Measurements from ENCODE around the gene CEP112.

CEP112 gene

DNA sequence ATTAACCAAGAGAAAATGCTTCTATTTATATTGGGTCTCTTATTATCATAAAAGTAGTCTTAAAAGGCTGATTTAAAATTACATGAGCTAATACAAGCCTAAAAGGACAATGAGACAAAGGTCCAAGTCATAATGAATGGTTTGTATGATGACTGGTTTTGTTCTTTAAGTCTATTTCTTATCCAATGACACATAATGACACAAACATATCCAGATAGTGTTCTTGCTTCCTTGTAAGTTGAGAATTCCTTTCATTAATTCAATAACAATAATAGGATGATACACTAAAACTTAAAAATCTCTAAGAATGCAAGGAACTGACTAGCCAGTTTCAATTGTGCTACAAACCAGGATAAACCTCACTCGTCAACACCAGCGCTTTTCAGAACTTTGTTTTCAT, 244.1 kb downstream of the CEP112 start:
- H3K4me3 ChIP-seq (ENCODE audit: low read length), result no peak overlapping the region

DNA sequence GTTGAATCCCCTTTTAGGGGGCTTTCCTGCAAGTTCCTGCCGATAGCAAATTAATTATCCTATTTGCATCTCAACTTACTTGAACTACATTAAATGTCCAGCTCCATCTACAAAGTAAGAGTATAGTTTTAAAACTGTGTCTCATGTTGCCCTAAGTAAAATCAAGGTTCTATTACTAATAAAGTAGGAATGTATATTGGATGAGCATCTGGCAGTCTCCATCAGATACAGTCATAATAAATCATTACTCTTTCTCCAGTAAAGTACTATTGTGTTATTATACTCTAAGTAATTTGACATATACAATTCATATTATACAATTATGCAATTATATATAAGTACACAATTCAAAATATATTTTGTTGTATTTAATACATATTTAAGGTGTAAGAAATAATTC, 249.3 kb downstream of the CEP112 start:
- TF ChIP-seq ZNF274 (IDR thresholded peaks at IDR 0.05; ENCODE audit: low read depth, low read length), result no peak
- H3K4me3 ChIP-seq (ENCODE audit: low read length), result no peak overlapping the region

More for the DNA sequence above, 244.1 kb downstream of the CEP112 start:
- no peak for TF ChIP-seq ZNF274 (IDR thresholded peaks at IDR 0.05; ENCODE audit: low read depth, low read length)

DNA sequence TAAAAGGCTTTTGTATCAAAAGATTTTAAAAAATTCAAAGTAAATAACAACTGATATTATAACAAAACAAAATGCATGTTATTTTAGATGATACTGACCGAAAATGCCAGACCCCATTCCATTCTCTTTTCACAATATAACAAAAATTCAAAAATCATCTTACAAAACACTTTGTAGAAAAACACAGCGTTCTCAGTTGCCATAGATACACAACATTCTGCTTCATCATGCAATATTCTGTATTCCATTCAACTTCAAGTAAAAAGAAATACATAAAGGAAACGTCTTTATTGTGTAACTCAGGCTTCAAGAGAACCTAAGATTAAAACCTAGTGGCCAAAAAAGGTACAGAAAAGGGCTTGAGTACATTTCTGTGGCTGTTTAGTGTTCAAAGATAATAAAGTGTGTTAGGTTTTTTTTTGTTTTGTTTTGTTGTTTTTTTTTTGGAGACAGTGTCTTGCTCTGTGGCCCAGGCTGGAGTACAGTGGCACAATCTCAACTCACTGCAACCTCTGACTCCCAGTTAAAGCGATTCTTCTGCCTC, 250.5 kb downstream of the CEP112 start:
- no peak overlapping the region for H3K4me3 ChIP-seq (ENCODE audit: low read length)
- no peak for TF ChIP-seq ZNF274 (IDR thresholded peaks at IDR 0.05; ENCODE audit: low read depth, low read length)

DNA sequence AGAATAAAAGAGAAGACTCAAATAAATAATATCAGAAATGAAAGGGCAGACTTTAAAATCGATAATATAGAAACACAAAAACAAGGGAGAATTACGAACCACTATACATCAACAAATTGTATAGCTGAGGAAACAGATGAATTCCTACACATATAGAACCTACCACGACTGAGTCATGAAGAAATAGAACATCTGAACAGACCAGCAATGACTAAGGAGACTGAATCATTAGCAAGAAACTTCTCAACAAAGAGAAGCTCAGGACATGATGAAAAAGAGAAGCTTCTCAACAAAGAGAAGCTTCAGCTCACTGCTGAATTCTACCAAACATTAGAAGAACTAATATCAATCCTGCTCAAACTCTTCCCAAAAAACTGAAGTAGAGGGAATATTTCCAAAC, 255.9 kb downstream of the CEP112 start:
- H3K4me3 ChIP-seq (ENCODE audit: low read length), result no peak overlapping the region
- TF ChIP-seq ZNF274 (IDR thresholded peaks at IDR 0.05; ENCODE audit: low read depth, low read length), result no peak

DNA sequence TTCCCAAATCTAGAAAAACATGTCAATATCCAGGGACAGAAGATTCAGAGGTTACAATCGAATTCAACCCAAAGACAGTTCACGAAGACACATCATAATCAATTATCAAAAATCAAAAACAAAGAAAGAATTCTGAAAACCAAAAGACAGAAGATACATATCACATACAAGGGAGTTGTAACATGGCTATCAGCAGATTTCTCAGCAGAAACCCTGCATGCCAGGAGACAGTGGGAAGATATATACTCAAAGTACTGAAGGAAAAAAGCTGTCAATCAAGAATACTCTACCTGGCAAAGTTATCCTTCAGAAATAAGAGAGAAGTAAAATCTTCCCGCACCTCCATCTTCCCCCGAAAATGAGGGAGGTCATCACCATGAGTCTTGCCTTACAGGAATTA, 258.6 kb downstream of the CEP112 start:
- no peak overlapping the region for H3K4me3 ChIP-seq (ENCODE audit: low read length)
- no peak for TF ChIP-seq ZNF274 (IDR thresholded peaks at IDR 0.05; ENCODE audit: low read depth, low read length)

DNA sequence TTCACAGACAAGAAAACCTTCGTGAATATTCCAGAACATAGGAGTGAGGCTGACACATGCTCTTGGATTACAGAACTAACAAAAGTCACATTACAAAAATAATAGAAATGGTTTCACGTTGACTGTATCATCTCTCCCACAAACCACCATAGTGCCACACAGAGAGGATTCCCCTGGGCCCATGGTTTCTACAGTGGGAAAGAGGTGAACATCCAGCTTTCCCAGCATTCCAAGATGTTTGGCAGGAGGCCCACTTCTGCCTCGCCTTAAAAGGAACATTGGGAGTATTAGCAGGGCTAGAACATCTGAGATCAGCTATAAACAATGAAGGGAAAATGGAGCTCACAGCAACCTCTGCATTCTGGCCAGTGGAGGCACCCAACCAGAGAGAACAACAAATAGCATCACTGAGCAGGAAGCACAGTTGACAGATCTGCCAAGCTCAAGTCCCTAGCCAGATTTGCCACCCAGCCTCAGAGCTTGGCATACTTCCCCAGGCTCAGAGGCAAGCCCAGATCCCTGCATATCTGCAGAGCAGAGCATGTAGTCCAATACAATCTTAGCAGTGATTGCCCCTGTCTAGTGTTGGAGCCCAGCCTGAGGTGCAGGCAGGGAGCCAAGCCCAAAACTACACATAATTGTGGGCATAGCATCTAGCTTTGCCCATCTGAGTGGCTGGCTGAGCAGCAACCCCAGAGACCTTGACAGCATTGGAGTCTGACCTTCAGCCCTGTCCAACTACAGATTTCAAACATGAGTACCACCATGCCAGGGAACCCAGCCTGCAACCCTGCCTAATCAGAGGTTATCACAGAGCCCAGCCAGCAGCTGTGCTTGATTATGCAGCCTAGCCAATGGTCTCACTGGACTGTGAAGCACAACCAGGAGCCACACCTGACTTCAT, 260.4 kb downstream of the CEP112 start:
- no peak for TF ChIP-seq ZNF274 (IDR thresholded peaks at IDR 0.05; ENCODE audit: low read depth, low read length)
- H3K4me3 ChIP-seq (ENCODE audit: low read length), result no peak overlapping the region

DNA sequence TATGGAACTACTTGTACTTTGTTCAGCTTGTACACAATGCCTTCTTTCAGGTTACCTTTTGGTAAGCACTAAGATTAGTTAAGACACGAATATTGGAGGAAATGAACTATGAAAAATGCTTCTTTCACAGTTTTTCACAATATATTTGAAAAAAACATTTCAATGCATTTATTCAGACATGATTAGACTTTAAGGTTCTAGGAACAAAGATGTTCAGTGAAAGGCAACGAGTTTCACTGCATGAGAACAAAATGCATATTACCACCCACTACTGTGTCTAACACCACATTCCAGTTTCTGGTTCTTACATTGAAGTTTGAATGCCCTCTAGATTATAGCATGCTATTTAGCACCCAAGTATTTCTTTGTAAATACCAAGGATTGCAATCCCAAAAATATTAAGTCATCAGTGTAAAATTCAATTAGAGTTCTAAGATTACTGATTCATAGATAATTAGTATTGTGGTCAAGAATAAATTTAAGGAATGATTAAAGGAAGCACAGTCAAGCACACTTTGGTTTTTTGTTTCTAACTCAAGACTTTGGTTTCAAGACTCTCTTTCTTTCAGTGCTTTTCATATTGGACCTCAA, 261.7 kb downstream of the CEP112 start:
- no peak for TF ChIP-seq ZNF274 (IDR thresholded peaks at IDR 0.05; ENCODE audit: low read depth, low read length)
- H3K4me3 ChIP-seq (ENCODE audit: low read length), result no peak overlapping the region

DNA sequence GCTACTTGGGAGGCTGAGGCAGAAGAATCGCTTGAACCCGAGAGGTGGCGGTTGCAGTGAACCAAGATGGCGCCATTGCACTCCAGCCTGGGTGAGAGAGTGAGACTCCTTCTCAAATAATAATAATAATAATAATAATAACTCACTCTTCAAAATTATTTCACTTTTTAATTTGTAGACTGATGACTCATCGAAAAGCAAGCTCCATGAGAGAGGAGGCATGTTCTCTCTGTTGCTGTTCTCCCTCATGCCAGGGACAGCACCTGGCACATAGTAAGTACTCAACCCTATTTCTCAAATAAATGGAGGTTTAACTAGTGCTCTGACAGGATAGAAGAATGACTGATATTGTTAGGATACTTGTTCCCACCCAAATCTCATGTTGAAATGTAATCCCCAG, 265.3 kb downstream of the CEP112 start:
- no peak for TF ChIP-seq ZNF274 (IDR thresholded peaks at IDR 0.05; ENCODE audit: low read depth, low read length)
- no peak overlapping the region for H3K4me3 ChIP-seq (ENCODE audit: low read length)

DNA sequence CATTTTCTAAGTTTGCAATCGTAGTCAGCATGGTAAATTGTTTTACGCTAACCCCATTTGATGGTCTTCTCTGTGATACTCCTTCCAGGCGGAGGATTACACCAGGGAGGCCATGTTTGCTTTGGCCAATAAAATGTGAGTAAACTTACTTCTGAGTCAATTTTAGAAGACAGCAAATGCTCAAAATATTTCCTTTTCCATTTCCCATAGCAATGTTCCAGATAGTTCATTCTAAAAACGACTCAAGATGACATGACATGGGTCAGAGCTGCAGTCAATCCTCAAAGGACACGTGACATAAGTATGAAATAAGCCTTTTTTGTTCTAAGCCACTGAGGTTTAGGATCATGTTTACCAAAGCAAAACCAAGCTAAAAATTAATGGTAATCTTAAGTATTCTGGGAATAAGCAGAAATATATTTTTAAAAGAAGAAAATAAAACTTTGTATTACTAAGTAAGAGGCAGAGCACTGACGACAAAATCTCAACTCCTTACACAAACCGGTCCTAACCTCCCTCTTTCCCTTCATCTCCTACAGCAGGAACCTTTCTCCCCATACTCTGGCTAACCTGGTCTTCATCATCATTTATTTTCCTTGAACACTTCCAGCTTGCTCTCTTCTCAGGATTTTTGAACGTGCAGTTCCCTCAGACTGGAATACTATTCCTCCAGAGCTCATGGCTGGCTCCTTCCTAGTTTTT, 266.2 kb downstream of the CEP112 start:
- TF ChIP-seq ZNF274 (IDR thresholded peaks at IDR 0.05; ENCODE audit: low read depth, low read length), result no peak
- H3K4me3 ChIP-seq (ENCODE audit: low read length), result no peak overlapping the region

DNA sequence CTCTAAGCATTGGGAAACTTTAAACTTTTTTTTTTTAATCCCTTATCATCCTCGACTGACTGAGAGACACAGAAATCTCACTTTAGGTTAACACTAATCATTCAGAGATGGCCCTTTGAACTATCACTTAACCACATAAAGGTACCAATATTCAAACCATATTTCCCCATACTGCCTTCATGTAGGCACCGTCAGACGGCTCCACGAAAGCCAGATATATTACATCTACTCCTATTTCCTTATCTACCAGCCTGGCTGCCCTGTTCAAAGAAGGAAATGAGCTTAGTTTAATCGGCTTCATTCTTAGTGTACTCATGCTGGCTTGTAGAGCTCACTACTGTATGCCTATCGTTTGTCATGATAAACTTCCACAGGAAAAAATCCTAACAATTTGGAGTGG, 270.9 kb downstream of the CEP112 start:
- TF ChIP-seq ZNF274 (IDR thresholded peaks at IDR 0.05; ENCODE audit: low read depth, low read length), result no peak
- no peak overlapping the region for H3K4me3 ChIP-seq (ENCODE audit: low read length)

DNA sequence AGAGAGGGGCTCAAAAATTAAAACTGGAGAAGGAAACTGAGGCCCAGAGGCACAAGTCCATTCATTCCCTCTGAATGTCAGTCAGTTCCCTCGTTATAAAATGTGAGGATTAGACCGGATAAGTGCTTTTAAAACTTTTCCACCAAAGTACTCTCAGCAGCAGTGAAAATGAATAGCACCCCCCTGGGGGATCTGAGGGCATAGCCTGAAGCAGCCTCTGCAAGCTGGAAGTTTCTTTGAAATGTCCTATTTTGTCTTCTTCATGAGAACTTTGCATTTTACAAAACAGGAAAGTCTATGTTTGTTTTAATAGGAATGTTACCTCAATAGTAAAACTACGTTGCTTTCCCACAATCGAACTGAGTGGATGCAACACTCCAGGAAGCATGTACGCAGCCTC, 273.0 kb downstream of the CEP112 start:
- H3K4me3 ChIP-seq (ENCODE audit: low read length), result no peak overlapping the region
- TF ChIP-seq ZNF274 (IDR thresholded peaks at IDR 0.05; ENCODE audit: low read depth, low read length), result no peak

DNA sequence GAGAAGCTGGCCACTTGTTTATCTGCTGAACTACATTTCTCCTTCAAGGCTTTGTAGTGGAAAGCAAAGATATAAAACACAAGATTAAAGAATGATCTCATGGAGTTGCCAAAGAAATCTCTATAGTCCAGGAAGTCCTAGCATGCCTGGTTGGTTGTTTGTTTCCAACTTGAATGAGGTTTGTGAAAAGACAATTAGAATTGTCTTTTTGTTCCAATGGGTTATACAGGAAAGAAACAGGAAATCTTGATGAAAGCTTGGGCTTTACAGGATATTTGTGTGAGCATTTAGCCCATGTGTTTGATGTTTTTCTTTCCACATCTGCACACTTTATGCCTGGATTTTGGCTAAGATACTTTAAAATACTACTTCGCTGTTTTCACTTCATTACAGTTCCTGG, 273.4 kb downstream of the CEP112 start:
- no peak for TF ChIP-seq ZNF274 (IDR thresholded peaks at IDR 0.05; ENCODE audit: low read depth, low read length)
- H3K4me3 ChIP-seq (ENCODE audit: low read length), result no peak overlapping the region

DNA sequence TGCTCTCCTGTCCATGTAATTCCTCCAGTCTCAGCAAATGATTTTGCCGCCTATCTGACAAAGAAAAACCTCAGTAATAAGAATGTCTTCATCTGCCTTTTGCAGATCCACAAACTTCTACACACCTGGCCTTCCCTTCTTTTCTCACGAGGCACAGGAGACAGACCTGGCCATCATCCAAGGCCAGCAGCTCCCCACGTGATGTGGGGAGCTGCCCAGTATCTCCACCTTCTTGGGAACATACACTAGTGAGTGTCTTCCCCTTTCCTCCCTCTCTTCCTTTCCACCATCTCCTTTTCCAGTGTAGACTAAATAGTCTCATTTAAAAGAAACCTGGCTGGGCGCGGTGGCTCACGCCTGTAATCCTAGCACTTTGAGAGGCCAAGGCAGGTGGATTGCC, 274.4 kb downstream of the CEP112 start:
- no peak for TF ChIP-seq ZNF274 (IDR thresholded peaks at IDR 0.05; ENCODE audit: low read depth, low read length)
- no peak overlapping the region for H3K4me3 ChIP-seq (ENCODE audit: low read length)

DNA sequence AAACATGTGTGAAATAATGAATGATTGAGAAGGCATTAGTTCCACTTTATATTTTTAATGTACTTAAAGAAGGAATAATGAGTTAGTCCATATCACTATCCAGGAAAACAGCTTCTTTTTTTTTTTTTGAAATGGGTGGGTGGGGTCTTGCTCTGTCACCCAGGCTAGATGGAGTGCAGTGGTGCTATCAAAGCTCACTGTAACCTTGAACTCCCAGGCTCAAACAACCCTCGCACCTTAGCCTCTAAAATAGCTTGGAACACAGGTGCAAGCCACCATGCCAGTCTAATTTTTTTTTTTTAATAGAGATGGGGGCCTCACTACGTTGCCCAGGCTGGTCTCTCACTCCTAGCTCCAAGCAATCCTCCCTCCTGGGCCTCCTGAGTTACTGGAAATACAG, 275.5 kb downstream of the CEP112 start:
- no peak for TF ChIP-seq ZNF274 (IDR thresholded peaks at IDR 0.05; ENCODE audit: low read depth, low read length)
- H3K4me3 ChIP-seq (ENCODE audit: low read length), result no peak overlapping the region
